ENCODE results near the gene ETAA1. TPM values are rescaled to one million over a fixed set of nuclear protein-coding genes. Genes with fewer than 3 reads are reported as not detected.

The ETAA1 gene
- 5.4 TPM for total RNA-seq

DNA sequence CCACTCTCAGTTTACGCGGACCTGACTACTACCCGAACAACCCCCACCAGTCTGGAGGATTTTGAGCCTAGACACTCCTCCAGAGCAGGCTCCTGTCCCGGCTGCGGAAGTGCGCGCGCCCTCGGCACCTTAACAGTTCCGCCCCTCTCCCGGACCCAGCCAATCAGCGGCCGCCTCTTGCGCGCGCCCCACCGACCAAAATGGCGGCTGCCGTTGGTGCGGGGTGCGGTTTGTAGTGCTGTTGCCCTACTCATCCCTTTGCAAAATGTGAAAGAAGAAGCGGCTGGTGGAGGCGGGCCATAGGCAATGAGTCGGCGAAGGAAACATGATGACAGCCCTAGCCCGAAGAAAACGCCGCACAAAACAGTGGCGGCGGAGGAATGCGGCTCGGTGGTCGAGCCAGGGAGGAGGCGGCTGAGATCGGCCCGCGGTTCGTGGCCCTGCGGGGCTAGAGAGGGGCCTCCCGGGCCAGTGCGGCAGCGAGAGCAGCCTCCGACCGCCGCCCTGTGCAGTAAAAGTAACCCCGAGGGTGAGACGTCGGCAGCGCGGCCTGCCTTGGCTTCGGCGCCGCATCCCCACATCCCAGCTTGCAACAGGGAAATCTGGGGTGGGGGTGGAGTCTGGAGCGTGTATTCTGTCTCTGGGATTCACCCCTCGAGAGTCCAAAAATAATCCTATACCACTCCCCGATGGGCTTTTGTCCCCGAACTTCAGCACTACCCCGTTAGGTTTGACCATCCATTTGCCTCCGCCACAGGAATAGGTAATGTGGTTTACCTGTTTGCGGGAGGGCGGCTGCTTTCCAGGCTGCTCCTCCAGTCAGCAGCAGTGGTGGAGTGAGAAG lies at the start of gene ETAA1:
TSS of gene ETAA1 (plus strand) at position 191 of the 844 bp plus-strand sequence. CDS start at position 307, 116 bp downstream.
- peak; percentile 58 to 95 for DNase-seq (ENCODE audit: low spot score in 2 of 2)
- TF ChIP-seq CTCF (IDR thresholded peaks at IDR 0.05): no peak
- Histone ChIP-seq H3K4me3 (peak within 1 kb of the TSS; percentile 73 to 89), H3K27ac (peak within 1 kb of the TSS; percentile 90), H3K9me3 (no peaks in the 10 kb centered on the region), H3K27me3 (no peaks in the 10 kb centered on the region), H3K4me1 (peaks cover 0 to 28% of the 10 kb centered on the region in 2 donors), H3K36me3 (no peaks in the 10 kb centered on the region)
- intact Hi-C loops (cut with DNase I): loop anchor here (2.0 to 10.0 kb wide), 9 partner anchors 23 to 965 kb away; partner anchors contain the start of genes C1D and PPP3R1

DNA sequence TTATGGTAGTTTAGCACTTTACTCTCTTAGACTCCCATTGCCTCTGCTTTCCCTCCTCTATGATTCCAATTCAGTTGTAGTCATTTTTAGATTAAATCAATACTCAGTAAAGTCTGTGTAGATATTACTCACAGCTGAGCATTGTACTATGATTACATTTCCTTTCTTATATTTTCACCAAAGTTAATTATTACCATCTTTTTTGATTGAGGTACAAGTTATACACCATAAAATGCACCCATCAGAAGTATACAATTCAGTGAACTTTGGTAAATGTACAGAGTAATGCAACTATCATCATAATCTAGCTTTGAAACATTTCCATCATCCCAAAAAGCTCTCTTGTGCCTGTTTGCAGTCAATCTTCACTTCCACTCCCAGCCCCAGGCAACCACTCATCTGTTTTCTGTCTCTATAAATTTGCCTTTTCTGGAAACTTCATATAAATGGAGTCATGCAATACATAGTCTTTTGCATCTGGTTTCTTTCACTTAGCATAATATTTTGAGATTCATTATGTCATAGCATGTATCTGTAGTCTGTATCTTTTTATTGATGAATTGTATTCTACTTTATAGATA lies 30.2 kb upstream of the ETAA1 start:
- H3K36me3 ChIP-seq: no peaks in the 10 kb centered on the region
- TF ChIP-seq CTCF (IDR thresholded peaks at IDR 0.05): no peak

DNA sequence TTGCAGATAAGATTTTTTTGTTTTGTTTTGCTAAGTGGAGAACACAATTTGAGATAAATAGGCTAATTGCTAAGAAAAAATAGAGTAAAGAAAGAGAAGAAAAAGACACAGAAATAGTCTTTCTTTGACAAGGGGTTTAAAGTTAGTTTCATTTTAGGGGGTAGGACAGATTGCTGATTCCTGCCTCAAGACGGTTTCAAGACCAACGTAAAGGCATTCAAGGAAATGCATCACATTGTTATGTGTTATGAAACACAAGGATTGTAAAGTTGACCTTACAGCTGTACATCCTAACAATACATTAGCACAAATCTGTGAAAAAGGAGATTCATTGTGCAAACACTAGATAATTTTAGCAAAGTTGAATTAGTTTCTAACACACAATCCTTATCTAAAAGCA lies 22.7 kb upstream of the ETAA1 start:
- peak overlapping the region in 1 of 2 donors; percentile 37 for H3K27ac ChIP-seq
- no peak for TF ChIP-seq CTCF (IDR thresholded peaks at IDR 0.05)
- intact Hi-C loops (cut with DNase I): loop anchor here (2.0 kb wide), 1 partner anchor 22 kb away; the partner anchor contains the start of gene ETAA1
- no peak for DNase-seq (ENCODE audit: low spot score in 2 of 2)
- peaks cover 0 to 2% of the 10 kb centered on the region in 2 donors for H3K4me1 ChIP-seq
- peak overlapping the region; percentile 25 to 55 for H3K4me3 ChIP-seq
- no peaks in the 10 kb centered on the region for H3K9me3 ChIP-seq
- no peaks in the 10 kb centered on the region for H3K27me3 ChIP-seq
- no peaks in the 10 kb centered on the region for H3K36me3 ChIP-seq

More for the DNA sequence above, 30.2 kb upstream of the ETAA1 start:
- Histone ChIP-seq H3K27ac (no peak overlapping the region), H3K9me3 (no peaks in the 10 kb centered on the region), H3K4me3 (no peak overlapping the region), H3K4me1 (peaks cover 0 to 8% of the 10 kb centered on the region in 2 donors), H3K27me3 (no peaks in the 10 kb centered on the region)
- no peak for DNase-seq (ENCODE audit: low spot score in 2 of 2)
- intact Hi-C loops (cut with DNase I): no loop called here

DNA sequence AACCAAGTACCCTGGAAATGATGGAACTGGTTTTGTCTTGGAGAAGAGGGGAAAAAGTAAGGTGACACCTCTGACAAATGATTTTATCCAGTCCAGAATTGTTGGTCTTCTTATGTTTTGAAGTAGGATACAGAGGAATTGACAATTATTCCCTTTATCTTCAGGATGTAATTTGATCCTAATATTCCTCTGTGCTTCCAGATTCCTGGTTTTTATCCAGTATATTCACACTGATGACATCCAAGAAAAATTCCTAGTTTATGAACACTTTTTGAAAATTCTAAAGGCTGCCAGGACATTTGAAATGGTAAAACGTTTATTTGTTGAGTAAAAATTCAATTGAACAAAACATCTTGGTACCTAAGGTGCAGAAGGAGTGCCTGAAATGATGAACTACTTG lies 22.2 kb upstream of the ETAA1 start:
- intact Hi-C loops (cut with DNase I): loop anchor here (2.0 kb wide), 1 partner anchor 22 kb away; the partner anchor contains the start of gene ETAA1
- no peak for TF ChIP-seq CTCF (IDR thresholded peaks at IDR 0.05)
- Histone ChIP-seq H3K27ac (no peak overlapping the region), H3K27me3 (no peaks in the 10 kb centered on the region), H3K9me3 (no peaks in the 10 kb centered on the region), H3K36me3 (no peaks in the 10 kb centered on the region), H3K4me1 (peaks cover 0 to 2% of the 10 kb centered on the region in 2 donors), H3K4me3 (peak overlapping the region in 1 of 2 donors; percentile 55)
- no peak for DNase-seq (ENCODE audit: low spot score in 2 of 2)

- H3K4me3 ChIP-seq: no peak overlapping the region
- no peak for TF ChIP-seq CTCF (IDR thresholded peaks at IDR 0.05)
- DNase-seq (ENCODE audit: low spot score in 2 of 2): no peak
- no peaks in the 10 kb centered on the region for H3K27me3 ChIP-seq
- H3K36me3 ChIP-seq: no peaks in the 10 kb centered on the region
- no peak overlapping the region for H3K27ac ChIP-seq
- no peaks in the 10 kb centered on the region for H3K4me1 ChIP-seq
- no peaks in the 10 kb centered on the region for H3K9me3 ChIP-seq
- intact Hi-C loops (cut with DNase I): no loop called here
These were observed 18.6 kb upstream of the ETAA1 start for GRCh38 chr2:67378555-67378954.

Data from ascending aorta (tissue), 2 donors.